Colon (tissue), 2 donors: Measurements from ENCODE around the gene MARK1.

ENCODE experiments used
- FAIRE-seq: peaks from 2 replicates; lab custom pipeline; 2012; peaks lifted over from hg19 to GRCh38; lab: Jason Lieb, UNC
- donor health status: control.
- donor health status: control.

Gene MARK1

GRCh38 chr1:220527908-220528678, at the start of gene MARK1:
Gene MARK1, plus strand, starts transcription at chr1:220528136. Its CDS starts 687 bp downstream, at chr1:220528823.
- FAIRE-seq = no peak

- no peak for FAIRE-seq
Measured at GRCh38 chr1:220483700-220484099, 44.2 kb upstream of the MARK1 start.

GRCh38 chr1:220484135-220484534, 43.8 kb upstream of the MARK1 start:
- FAIRE-seq = no peak

DNA sequence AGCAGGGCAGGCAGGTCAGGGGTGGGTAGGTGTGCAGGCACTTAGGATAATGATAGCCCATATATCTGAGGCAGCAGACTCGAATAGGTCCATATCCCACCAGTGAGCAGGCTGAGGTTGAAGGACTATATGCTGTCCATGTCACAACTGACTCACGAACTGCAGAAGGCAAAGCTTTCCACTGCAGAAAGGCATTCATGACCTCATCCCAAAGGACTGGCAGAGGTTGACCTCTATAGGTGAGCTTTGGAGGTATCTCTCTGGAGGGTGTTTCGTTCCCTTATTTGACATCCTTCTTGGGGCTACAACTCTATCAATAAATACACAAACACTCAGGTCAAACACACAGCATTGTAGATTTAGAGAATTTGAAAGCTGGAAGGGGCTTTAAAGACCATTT, 42.8 kb upstream of the MARK1 start:
- FAIRE-seq = no peak

- no peak for FAIRE-seq
Measured at GRCh38 chr1:220485791-220486190, 42.1 kb upstream of the MARK1 start.

GRCh38 chr1:220487297-220487820, 40.6 kb upstream of the MARK1 start:
- peak; percentile 77 for FAIRE-seq

- no peak for FAIRE-seq
Measured at GRCh38 chr1:220491891-220492290, 36.0 kb upstream of the MARK1 start.

DNA sequence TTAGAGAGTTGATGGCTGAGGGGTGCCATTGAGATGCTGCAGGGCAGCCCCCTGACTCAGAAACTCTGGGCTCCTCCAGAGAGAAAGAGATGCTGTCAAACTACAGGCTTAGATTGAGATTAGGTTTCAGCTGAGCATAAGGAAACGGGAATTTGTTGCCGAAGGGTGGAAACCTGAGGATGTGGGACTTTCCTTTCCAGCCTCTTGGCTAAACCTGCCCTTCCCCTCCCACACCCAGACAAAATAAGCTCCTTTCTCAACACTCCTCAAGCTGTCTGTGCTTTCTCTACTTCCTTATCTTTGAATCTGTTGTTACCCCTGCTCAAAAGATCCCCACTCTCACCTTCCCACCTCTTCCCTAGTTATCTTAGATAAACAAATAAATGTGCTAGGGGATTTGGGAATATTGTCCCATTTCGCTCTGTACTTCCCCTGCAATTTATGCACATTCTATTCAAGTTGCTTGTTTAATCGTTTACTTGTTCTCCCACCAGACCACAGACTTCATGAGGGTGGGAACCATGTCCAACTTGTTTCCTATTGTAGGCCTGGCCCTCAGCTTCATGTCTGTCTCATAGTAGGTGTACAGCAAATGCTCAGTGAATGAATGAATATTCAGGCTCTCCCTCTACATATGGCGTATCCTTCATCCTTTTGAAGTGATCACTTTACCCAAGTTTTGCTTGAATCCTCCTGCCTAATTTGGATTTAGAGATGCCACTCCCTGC, 30.6 kb upstream of the MARK1 start:
- FAIRE-seq = no peak

GRCh38 chr1:220498188-220498587, 29.7 kb upstream of the MARK1 start:
- FAIRE-seq = no peak

- FAIRE-seq = no peak
Measured at GRCh38 chr1:220500372-220500771, 27.6 kb upstream of the MARK1 start.

GRCh38 chr1:220504329-220504728, 23.6 kb upstream of the MARK1 start:
- FAIRE-seq = no peak

DNA sequence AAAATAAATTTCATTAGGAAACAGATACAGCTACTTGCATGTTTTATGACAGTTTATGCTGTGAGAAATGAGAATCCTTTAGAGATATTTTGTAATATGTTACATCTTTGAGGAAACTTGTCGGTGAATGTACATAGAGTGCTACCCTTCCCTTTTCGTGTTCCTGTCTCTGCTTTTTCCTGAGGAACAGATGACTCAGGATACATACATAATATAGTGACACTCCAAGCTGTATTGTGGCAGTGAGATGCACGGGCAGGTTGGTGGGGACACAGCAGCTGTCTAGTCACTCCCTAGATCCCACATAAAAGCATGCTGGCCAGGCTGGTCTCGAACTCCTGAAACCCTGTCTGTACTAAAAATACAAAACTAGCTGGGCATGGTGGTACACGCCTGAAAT, 20.9 kb upstream of the MARK1 start:
- FAIRE-seq = no peak

DNA sequence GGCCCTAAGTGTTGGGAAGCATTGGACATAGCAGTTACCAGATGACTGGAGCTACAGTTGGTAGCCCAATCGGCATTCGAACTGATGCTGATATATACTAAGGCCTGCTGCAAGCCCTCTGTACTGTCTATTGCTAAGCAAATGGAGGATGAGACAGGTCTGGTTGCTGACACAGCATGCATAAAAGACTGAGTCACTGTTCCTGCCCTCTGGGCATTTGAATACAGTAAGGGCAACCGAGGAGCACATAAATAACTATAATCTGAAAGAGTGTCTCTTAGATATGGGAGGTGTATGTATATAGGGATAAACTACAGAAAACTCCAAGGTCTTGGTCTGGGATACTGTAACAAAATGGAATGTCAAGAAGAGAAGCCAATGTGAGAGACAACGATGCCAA, 16.8 kb upstream of the MARK1 start:
- FAIRE-seq = no peak

DNA sequence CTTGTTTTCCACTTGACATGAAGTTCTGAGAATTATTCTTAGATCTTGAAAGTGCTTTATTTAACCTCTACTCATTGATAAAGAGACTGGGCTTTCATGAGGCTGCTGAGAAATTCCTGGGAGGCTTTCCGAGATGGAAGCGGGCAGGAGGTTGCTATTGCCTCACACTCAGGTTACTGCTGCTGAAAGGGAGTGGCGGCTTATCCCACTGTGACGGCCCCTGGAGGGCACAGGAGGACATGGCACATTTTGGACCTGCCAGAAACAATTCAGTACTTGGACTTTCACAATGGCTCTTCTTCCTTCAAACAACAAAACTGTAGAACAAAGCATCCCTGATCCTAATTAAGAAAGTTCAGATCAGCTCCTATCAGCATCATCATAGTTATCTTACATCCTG, 16.2 kb upstream of the MARK1 start:
- no peak for FAIRE-seq

DNA sequence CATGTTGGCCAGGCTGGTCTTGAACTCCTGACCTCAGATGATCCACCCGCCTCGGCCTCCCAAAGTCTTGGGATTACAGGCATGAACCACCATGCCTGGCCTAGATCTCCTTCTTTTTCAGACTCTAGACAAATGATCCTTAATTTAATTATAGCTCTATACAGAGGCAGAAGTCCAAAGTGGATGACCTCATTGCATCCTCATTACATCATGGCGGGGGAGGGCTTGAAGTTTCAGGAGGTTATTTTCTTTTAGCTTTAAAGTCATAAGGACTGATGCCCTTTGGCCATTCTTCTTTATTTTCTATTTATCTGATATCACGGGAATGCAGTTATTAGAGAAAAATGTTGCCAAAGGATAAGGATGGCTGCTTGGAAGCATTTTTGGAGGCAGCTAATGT, 14.1 kb upstream of the MARK1 start:
- no peak for FAIRE-seq

DNA sequence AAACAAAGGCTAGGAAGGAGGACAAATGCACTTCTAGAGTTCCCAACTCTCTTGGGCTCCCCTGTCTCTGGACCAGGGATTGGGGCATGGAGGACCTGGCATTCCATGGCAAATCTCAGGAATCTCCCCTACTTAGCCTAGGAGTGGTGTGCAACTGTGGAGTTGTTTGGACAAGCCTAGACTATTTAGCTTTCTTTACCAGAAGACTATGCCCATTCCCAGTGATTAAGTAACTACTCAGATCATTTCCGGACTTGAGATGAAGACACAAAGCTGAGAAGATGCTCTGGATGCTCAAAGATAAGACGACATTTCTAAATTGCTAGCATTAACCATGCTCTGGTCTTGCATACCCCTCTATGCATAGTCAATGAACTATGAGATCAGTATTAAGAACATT, 13.7 kb upstream of the MARK1 start:
- FAIRE-seq = no peak

DNA sequence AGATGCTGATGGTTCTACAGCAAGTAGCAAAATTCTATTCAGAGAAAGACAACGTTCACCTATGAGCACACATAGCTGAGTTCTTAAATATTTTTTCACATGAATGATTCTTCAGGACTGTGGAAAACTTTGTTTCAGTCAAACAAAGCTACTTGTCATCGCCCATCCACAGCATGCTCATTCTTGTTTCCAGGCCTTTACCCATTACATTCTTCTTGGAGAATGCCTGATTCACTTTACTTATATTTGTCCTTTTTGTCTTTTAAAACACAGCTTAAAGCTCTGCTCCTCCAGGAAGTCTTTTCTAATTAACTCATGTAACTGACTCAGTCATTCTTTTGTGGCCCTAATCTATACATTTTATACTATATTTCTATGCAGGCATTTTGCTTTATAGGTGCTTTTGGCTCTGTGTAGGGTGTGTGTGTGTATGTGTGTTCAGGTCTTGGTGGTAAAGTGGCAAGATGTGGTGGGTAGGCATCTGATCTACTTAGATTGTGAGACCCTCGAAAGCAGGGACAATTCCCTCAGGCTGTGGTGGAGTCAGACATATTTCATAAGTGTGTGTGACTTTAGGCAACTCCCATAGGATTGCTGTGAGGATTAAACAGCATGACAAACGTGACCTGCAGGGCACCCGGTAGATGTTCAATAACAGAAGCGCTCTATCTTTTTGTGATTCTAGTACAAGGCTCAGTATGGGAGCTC, 11.8 kb upstream of the MARK1 start:
- FAIRE-seq = no peak

DNA sequence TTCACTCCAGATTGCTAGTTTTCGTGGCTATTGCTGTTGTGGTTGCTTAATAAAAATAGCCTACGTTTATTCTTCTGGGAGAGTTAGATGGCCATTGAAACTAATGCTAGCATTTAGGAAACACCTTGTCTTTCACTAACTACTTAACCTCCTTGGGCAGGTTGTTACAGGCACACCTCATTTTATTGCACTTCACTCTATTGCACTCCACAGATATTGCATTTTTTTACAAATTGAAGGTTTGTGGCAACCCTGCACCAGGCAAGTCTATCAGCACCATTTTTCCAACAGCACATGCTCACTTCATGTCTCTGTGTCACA, 11.3 kb upstream of the MARK1 start:
- FAIRE-seq = no peak

DNA sequence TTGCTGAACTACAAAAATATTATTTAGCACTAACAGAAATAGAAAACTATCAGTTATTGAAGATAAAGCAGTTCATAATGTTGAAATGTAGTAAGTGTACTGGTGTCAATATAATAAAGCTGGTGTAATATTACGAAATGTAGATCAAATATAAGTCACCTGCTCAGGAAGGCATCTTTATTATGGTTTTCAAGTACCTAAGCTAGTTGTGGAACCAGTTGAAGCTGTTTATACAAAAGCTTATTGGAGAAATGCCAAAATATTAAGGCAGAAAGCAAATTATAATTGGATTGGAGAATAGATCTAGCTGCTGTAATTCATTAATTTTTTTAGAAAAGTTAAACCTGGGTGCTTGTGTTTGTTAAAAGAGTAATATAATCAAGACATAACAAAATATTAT, 6.2 kb upstream of the MARK1 start:
- FAIRE-seq = peak; percentile 58

DNA sequence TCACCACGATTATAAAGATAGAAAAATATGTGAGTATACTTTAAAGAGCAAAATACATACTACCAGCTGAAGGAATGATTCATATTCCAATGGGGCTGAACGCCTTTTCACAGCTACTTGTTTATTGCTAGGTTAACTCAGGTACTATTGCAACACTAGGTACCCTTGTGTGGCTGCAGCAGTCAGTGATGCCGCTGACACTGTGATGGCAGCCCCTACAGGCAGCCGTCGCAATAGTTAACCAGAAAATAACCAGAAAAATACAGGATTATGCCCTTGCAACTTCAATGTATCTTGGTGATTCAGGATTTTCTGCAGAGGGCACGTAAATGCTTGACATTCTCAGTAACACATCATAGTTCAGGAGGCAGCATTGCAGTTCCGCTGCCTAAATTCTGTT, 1.6 kb upstream of the MARK1 start:
- FAIRE-seq = no peak

- no peak for FAIRE-seq
Measured at GRCh38 chr1:220527279-220527907, 543 bp upstream of the MARK1 start.

DNA sequence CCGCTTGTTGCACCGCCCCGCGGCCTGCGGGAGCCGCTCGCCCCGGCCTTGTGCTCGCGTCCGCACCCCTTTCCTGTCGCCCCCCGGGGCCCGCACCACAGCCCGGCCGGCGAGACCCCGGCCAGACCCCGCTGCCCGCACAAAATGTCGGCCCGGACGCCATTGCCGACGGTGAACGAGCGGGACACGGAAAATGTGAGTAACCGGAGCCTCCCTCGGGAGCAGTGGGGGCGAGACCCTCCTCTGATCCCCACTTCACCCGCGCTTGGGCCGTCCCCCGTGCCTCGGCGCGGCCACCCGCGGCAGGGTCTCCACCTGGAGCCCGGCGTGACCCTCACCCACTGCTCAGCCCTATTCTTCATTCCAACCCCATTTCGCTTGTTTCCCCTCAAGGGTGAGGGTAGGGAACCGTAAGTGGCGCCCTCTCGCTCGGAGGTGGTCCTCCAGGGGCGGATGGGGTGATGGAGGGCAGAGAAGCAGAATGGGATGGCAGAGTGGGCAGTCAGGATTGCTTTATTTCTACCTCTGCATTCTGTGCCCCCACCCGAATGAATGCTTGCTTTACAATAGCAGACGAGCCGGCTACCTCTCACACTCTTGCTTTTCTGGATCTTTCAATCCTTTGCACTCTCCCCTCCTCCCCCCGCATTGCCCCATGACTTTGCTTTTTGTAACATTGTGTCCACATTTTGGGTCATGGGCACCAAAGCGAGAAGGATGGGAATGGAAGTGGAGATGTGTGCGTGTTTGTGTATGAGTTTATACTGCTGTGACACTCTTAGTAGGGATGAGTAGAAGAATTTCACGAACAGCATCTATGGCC, 954 bp downstream of the MARK1 start:
- no peak for FAIRE-seq
